Femur (tissue), 1 donor: ENCODE data around the gene MAN1C1.
A peak's percentile ranks its signal among the peaks of the same experiment; 100 is the strongest.
"Not testable (repeated sequence)": the region's sequence is repeated elsewhere in the genome, so short reads cannot be mapped to it uniquely, and the experiment has no call there.

Experiments used
- DNase-seq: peaks from one replicate; pipeline ENCODE4 v3.0.0-alpha.2; 2017

The MAN1C1 gene

DNA sequence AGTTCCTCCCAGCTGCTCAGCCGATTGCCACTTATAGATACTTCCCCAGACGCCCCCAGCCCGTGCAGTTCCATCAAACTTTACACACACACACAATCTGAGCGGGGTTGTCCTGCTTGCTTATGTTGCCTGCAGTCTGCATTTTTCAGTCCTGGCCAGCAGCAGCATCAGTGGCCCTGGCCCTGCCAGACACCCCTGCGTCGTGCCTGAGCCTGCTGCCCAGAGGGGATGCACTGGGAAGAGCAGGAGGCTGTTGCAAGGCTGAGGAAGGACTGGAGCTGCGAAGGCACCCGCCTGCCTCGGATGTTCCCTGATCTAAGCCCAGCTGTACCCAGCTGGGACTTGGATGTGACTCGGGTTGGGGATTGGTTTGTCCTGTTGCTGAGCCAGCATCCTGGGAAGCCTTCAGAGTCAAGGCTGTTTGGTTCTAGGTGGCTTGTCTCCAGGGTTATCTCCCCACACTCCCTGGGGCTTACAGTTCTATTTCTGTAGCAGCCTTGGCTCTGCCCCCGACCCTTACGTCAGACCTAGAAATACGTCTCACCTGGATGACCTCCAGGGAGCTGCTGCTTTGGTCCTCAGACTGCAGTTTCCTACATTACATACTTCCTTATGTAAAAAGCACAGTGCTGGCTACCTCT is 42.3 kb downstream of the MAN1C1 start:
- DNase-seq: peak; percentile 51

GRCh38 chr1:25661043-25661815 is 44.6 kb downstream of the MAN1C1 start:
- DNase-seq: no peak

- no peak for DNase-seq
Observed at GRCh38 chr1:25662061-25662460, 45.5 kb downstream of the MAN1C1 start.

GRCh38 chr1:25662959-25663358 is 46.4 kb downstream of the MAN1C1 start:
- DNase-seq: not testable (repeated sequence)

DNA sequence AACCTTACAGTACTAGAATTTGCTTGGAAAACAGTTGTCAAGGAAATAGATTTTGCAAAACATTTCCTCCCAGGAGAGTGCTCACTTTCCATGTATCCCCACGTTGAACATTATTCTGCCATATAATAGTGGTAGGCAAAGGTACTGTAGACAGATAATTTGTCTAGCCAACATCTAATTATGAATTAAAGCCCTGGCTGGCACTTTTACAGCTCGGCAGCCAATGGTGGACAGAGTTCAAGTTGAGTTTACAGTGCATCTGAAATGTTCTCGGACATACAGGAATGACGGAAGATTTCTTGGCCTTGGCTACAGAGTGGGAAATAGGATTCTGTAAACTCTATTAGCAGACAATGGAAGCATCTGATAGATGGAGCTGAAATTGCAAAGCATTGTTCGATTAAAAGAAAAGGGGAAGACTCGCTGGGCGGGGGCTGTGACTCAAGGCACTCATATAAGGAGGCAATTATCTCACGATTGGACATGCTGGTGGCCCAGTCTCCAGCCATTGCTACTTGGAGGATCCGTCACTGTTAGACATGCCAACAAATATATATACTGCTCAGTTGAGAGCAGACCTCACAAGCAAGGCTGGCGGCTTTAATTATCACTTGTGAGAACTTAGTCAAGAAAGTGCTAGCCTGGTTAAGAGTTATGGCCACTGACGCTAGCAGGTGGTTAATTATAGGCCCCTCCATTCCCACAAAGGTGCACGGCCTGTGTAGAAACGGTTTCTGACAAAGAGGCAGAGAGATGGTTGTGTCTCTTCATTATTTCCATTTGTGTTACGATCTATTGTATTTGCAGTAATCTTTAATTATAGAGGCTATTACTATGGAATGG is 48.0 kb downstream of the MAN1C1 start:
- DNase-seq: peak; percentile 70

- no peak for DNase-seq
Observed at GRCh38 chr1:25666460-25666859, 49.9 kb downstream of the MAN1C1 start.

DNA sequence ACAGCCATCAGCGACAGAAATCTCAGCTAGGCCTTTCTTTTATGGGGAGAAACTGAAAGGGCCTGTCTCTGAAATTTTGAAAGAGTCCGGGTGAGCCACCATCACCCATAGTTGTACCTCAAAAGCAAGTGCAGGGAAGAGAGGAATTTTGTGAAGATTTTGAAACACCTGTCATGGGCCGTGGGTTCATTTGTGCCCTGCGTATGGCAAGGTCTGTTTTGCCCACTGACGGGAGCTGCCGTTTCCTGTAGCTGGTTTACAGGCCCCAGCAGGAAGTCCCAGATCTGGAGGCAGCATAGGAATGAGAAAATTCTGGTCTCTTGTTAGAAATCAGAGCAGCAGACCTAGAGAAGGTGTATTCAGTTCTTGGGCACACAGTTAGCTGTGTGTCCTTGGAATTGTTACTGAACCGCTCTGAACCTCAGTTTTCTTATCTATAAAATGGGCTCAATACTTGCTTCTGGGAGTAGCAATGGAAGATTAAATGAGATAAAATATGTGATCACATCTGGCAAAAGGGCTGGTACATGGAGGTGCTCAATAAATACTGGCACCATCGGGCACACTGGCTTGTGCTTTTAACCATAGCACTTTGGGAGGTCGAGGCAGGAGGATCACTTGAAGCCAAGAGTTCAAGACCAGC is 52.5 kb downstream of the MAN1C1 start:
- DNase-seq: no peak

- no peak for DNase-seq
Observed at GRCh38 chr1:25669781-25670567, 53.4 kb downstream of the MAN1C1 start.

DNA sequence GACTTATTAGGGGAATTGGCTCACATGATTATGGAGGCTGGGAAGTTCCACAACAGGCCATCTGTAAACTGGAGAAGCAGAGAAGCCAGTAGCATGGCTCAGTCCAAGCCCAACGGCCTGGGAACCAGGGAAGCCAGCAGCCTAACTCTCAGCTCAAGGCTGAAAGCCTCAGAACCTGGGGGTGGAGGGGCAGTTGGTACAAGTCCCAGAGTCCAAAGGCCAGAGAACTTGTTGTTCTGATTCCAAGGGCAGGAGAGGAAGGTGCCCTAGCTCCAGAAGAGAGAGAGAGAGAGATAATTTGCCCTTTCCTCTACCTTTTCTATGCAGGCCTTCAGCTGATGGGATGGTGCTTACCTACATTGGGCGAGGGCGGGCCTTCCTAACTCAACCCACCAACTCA is 55.3 kb downstream of the MAN1C1 start:
- DNase-seq: no peak

GRCh38 chr1:25672763-25673409 is 56.3 kb downstream of the MAN1C1 start:
- DNase-seq: no peak

DNA sequence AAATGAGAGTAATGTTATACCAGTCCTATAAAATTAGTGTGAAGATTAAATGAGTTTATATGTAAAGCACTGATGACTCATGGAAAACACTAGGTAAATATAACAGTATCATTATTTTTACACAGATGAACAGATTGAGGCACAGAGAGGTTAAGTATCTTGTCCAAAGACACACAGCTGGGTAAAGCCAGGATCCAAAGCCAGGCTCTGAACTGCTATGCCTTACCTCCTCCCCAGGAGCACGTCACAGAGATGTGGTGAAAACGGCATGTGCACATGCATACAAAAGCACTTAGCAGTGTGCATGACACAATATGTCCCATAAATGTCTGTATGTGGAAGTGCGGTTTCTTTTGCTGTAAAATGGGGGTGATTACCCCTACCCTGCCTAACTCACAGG is 56.9 kb downstream of the MAN1C1 start:
- DNase-seq: no peak

DNA sequence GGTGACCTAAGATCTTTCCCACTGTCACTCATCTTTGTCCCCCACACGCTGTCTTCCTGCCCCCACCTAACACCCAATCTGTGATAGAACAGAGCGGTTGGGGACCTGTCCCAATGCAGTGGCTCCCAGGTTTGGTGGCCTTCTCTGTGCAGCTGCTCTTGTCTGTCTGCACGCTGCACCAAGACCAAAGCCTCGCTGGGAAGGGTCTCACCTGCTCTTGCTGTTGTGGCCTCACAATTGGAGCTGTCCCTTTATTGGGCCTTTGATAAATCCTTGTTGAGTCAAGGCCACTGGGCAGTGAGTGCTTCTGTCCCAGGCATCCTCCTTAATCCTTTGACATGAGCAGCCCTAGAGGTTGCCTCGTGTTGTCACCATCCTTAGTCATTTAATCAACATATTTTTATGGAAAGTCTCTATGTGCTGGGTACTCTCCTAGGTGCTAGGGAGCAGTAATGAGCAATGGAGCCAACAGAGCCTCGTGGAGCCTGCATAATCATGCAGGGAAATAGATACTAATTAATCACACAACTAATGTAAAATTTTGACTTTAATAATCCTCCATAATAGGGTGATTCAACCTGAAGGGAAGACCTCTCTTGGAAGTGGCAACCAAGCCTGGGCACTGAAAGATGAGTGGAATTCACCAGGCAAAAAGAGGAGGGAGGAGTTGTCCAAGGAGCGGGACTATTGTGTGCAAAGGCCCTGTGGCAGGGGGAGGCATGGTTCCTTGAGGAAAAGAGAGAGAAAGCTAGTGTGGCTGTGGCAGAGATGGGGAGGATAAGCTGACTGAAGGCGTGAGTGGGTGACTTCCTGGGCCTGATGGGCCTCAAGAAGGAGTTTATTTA is 57.6 kb downstream of the MAN1C1 start:
- no peak for DNase-seq

DNA sequence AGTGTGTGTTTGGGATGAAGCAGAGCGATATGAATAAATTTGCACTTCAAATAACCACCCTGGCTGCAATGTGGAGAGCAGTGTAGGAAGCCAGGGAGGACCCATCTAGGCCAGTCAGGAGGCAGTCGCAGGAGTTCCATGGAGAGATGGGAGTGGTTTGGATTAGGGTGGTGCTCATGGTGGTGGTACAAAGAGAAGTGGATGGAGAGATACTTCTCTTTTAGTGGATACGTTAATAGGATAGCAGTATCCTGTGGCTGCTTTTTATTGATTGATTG is 58.2 kb downstream of the MAN1C1 start:
- DNase-seq: no peak

- no peak for DNase-seq
Observed at GRCh38 chr1:25675729-25676476, 59.3 kb downstream of the MAN1C1 start.

- peak; percentile 72 for DNase-seq
Observed at GRCh38 chr1:25676488-25676887, 59.9 kb downstream of the MAN1C1 start.

DNA sequence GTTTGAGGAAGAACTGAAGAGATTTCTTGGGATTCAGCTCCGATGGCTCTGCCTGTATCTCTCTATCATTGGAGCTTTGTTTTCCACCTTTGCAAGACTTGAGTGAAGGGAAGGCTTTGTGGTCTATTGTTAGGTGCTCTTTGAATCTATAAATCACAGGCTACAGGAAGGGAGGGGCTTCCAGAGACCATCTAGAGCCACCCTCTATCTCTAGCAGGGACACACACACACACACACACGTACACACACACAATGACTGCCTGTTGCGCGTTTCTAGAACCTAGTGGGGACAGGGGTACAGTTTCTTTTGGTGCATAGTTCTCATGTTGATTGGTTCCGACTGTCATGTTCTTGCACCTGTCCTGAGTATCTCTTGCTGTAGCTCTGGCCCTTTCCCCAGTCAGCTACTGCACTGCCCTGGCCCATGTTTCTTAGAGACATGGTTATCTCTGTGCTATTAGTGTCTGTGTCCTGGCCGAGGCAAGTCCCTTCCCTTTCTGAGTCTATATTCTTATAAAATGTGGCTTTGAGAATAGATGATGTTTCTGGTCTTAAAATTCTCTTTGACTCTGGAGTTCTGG is 60.7 kb downstream of the MAN1C1 start:
- no peak for DNase-seq

GRCh38 chr1:25679171-25679570 is 62.6 kb downstream of the MAN1C1 start:
- no peak for DNase-seq

GRCh38 chr1:25680701-25681100 is 64.1 kb downstream of the MAN1C1 start:
- DNase-seq: no peak

DNA sequence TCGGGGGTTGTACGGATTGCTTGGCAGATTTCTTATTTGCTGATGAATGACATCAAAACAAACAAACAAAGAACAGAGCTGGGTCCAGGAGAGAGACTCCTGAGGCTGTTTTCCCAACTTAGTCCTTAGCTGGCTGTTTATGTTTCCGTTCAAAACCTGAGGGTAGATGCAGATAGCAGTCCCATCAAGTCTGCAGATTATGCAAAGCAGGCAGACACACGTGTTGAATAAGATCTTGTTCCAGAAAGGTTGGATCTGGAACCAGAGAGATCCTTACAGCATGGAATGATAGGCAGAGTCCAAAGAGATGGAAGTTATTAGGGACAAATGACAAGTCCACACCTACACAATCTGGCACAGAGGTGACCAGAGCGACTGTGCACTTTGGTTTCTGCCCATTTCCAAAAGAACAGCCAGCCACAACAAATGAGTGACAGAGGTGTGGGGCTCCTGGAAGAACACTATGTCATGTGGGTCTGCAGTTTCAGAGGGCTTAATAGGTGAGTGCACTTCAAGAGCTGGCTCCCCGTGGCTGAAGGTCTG is 65.5 kb downstream of the MAN1C1 start:
- DNase-seq: no peak

- no peak for DNase-seq
Observed at GRCh38 chr1:25683177-25683576, 66.6 kb downstream of the MAN1C1 start.
